HCT116 (cell line): ENCODE results near the gene USP24.

Experiments
- CBX3 ChIP-seq: IDR thresholded peaks from 2 replicates; pipeline ENCODE4 v1.6.1; 2012; ENCODE audit warnings: low read depth
- EGR1 ChIP-seq: IDR thresholded peaks from 2 replicates; pipeline ENCODE4 v1.6.1; 2012; ENCODE audit warnings: low read depth
- EZH2phosphoT487 ChIP-seq: fragments of 200-600 bp; IDR thresholded peaks from 2 replicates; pipeline ENCODE4 v1.6.1; 2018; ENCODE audit warnings: antibody characterized with exemption, borderline replicate concordance
- POLR2A ChIP-seq: IDR thresholded peaks from 2 replicates; pipeline ENCODE4 v1.7.0; 2011; ENCODE audit warnings: borderline replicate concordance; ENCODE audit not compliant: insufficient read depth, insufficient read length; ENCODE audit errors: extremely low read depth
- POLR2AphosphoS5 ChIP-seq: IDR thresholded peaks from 2 replicates; pipeline ENCODE4 v1.6.1; 2011; ENCODE audit warnings: mild to moderate bottlenecking, low read depth, low read length, moderate library complexity
- REST ChIP-seq: IDR thresholded peaks from 2 replicates; pipeline ENCODE4 v1.6.1; 2012; ENCODE audit warnings: low read depth
- SRF ChIP-seq: IDR thresholded peaks from 2 replicates; pipeline ENCODE4 v1.6.1; 2012; ENCODE audit warnings: low read depth
- TF ChIP-seq, protein P1 (sequence below), 3 experiments: fragments of 200-600 bp in 1 of 3; sonication (generic) in 1 of 3; IDR thresholded peaks in 2 of 3; conservative IDR thresholded peaks in 1 of 3; 2 replicates each; pipeline ENCODE4 v1.5.1; 2012 to 2017; ENCODE audit warnings: low read depth in 2 of 3, low read length in 2 of 3, antibody characterized with exemption in 1 of 3, borderline replicate concordance in 1 of 3, control low read depth in 1 of 3, mild to moderate bottlenecking in 1 of 3, mixed read lengths in 1 of 3, mixed run types in 1 of 3, moderate library complexity in 1 of 3; ENCODE audit not compliant: insufficient read depth in 1 of 3
- TF ChIP-seq, protein P2 (sequence below): IDR thresholded peaks from 2 replicates; pipeline ENCODE4 v1.6.1; 2012

DNA sequence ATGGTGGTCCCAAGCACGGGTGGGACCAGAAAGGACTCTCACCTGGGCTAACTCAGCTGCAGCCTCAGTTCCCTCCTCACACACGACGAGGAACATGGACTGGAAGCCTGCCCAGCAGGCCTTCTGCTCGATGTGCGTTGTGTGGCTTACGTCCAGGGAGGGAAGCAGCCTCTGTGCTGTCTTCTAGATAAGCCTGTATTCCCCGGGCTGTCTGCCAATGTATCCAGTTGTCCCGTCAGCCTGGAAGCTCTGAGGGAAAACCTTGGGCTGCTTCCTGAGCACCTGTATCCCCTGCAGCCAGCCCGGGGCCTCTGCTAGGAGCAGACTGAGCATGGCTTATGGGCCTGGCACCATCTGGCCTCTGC lies 165.3 kb downstream of the USP24 start:
- TF ChIP-seq, protein P1, sequence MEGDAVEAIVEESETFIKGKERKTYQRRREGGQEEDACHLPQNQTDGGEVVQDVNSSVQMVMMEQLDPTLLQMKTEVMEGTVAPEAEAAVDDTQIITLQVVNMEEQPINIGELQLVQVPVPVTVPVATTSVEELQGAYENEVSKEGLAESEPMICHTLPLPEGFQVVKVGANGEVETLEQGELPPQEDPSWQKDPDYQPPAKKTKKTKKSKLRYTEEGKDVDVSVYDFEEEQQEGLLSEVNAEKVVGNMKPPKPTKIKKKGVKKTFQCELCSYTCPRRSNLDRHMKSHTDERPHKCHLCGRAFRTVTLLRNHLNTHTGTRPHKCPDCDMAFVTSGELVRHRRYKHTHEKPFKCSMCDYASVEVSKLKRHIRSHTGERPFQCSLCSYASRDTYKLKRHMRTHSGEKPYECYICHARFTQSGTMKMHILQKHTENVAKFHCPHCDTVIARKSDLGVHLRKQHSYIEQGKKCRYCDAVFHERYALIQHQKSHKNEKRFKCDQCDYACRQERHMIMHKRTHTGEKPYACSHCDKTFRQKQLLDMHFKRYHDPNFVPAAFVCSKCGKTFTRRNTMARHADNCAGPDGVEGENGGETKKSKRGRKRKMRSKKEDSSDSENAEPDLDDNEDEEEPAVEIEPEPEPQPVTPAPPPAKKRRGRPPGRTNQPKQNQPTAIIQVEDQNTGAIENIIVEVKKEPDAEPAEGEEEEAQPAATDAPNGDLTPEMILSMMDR (IDR thresholded peaks at IDR 0.05 in 2 of 3, conservative IDR thresholded peaks at IDR 0.05 in 1 of 3; ENCODE audit: borderline replicate concordance in 1 of 3, insufficient read depth in 1 of 3, low read depth in 2 of 3, low read length in 2 of 3) = no peak
- no peak for TF ChIP-seq CBX3
- TF ChIP-seq SRF = no peak
- no peak for TF ChIP-seq POLR2A
- TF ChIP-seq, protein P2, sequence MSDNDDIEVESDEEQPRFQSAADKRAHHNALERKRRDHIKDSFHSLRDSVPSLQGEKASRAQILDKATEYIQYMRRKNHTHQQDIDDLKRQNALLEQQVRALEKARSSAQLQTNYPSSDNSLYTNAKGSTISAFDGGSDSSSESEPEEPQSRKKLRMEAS = no peak
- TF ChIP-seq EGR1 = no peak
- TF ChIP-seq POLR2AphosphoS5 = no peak
- TF ChIP-seq REST = no peak
- TF ChIP-seq EZH2phosphoT487 = no peak
